ENCODE measurements around the gene TUFT1.

Gene TUFT1

DNA sequence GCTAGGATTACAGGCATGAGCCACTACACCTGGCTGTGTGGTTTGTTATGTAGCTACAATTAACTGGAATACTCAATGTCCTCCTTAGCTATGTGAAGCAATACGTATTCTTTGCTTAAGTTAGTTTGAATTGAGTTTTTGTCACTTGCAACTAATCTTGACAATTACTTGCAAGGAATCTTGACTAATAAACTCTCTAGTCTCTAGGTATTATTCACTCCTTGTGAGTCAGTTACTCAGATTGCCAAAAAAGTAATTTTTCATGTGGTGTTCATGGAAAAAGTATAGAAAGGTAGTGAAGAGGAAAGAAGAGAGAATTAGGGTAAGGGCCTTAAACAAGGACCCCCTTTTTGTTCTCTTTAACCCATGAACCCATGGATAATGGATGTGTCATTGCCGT lies 64.2 kb downstream of the TUFT1 start:
- H3K27ac ChIP-seq = no peak overlapping the region

DNA sequence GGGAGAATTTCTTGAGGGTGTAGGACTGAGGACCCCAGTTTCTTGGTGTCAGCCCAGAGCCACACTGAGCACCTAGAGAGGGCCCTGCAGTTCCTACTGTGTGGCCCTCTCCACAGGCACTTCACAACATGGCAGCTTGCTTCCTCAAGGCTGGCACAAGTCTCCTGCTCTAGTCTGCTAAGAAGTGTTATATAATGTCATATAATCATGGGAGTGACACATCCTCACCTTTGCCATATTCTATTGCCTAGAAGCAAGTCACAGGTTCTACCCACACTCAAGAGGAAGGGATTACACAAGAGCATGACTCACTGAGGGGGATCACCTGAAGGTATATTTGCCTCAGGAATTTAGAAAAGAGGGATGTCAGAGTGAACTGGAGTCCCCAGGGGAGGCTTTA lies 66.3 kb downstream of the TUFT1 start:
- TF ChIP-seq, protein P1, sequence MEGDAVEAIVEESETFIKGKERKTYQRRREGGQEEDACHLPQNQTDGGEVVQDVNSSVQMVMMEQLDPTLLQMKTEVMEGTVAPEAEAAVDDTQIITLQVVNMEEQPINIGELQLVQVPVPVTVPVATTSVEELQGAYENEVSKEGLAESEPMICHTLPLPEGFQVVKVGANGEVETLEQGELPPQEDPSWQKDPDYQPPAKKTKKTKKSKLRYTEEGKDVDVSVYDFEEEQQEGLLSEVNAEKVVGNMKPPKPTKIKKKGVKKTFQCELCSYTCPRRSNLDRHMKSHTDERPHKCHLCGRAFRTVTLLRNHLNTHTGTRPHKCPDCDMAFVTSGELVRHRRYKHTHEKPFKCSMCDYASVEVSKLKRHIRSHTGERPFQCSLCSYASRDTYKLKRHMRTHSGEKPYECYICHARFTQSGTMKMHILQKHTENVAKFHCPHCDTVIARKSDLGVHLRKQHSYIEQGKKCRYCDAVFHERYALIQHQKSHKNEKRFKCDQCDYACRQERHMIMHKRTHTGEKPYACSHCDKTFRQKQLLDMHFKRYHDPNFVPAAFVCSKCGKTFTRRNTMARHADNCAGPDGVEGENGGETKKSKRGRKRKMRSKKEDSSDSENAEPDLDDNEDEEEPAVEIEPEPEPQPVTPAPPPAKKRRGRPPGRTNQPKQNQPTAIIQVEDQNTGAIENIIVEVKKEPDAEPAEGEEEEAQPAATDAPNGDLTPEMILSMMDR (conservative IDR thresholded peaks at IDR 0.05) = no peak
- no peak overlapping the region for H3K27ac ChIP-seq

More for the DNA sequence above, 64.2 kb downstream of the TUFT1 start:
- TF ChIP-seq, protein P1 (conservative IDR thresholded peaks at IDR 0.05) = no peak

DNA sequence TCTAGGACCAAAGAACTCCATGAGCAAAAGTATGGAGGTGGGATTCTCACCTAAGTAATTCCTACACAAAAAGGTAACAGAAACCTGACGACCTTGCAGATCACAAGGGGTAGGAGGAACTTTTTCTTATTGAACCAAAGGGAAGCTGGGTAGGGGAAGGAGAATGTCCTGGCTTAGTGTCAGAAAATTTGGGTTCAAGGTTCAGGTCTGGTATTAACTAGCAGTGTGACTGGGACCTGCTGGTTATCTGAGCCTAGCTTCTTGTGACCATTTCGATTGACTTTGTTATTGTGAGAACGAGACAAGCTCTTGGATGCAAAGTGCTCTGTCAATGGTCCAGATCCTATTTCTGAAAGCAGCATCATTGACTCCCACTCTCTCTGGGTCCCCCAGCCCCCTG lies 66.7 kb downstream of the TUFT1 start:
- H3K27ac ChIP-seq = no peak overlapping the region
- TF ChIP-seq, protein P1 (conservative IDR thresholded peaks at IDR 0.05) = no peak

DNA sequence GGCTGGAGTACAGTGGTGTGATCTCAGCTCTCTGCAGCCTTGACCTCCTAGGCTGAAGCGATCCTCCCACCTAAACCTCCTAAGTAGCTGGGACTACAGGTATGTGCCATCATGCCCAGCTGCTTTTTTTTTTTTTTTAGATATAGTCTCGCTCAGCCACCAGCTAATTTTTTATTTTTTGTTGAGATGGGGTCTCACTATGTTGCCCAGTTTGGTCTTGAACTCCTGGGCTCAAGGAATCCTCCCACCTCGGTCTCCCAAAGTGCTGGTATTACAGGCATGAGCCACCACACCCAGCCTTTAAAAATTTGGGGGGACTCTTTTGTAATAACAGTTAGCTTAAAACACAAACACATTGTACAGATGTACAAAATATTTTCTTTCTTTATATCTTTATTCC lies 70.0 kb downstream of the TUFT1 start:
- no peak overlapping the region for H3K27ac ChIP-seq
- TF ChIP-seq, protein P1 (conservative IDR thresholded peaks at IDR 0.05) = no peak

DNA sequence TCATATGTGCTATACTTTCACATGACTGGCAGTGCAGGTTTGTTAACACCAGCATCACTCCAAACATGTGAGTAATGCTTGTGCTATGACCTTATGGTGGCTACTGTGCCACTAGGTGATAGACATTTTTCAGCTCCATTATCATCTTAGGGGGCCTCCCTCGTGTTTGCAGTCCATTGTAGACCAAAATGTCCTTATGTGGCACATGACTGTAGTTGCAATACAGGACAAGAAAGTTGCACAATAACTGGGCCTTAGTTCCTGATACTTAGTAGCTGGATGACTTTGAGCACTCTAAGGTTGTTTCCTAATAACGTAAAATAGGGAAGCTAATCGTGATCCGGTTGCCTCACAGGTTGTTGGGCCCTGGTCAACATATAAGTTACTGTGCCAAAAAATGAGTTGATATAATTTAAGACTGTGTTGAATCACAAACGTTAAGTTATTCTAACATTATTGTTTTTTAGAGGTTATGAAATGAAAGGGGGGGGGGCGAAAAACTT lies 71.2 kb downstream of the TUFT1 start:
- H3K27ac ChIP-seq = peak overlapping the region; percentile 86; the same call in 1 of the 2 replicates
- TF ChIP-seq, protein P1 (conservative IDR thresholded peaks at IDR 0.05) = no peak

DNA sequence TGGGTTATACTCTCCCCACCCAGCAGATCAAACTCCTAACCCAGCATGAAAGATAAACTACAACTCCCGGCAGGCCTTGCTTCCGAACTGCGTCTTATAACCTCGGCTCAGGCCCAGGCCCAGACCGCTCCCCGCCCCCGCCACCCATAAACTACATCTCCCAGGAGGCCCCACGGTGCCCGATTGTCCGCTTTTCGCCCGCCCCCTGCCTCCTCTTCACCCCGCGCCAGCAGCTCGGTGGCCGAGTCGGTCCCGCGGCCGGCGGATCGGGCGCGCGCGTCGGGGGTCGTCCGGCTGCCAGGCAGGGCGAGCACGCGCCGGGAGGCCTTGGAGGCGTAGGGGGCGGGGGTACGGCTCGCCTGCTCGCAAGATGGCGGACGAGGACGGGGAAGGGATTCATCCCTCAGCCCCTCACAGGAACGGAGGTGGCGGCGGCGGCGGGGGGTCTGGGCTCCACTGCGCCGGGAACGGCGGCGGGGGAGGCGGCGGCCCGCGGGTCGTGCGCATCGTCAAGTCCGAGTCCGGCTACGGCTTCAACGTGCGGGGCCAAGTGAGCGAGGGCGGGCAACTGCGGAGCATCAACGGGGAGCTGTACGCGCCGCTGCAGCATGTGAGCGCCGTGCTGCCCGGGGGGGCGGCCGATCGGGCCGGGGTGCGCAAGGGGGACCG lies 71.9 kb downstream of the TUFT1 start, which contains the start of gene SNX27:
Gene SNX27, plus strand, starts transcription at position 219 of the 669 bp plus-strand sequence. Its CDS starts 152 bp downstream, at position 371.
- H3K27ac ChIP-seq = peak within 1 kb of the TSS; percentile 86
- TF ChIP-seq, protein P1 (conservative IDR thresholded peaks at IDR 0.05) = no peak

DNA sequence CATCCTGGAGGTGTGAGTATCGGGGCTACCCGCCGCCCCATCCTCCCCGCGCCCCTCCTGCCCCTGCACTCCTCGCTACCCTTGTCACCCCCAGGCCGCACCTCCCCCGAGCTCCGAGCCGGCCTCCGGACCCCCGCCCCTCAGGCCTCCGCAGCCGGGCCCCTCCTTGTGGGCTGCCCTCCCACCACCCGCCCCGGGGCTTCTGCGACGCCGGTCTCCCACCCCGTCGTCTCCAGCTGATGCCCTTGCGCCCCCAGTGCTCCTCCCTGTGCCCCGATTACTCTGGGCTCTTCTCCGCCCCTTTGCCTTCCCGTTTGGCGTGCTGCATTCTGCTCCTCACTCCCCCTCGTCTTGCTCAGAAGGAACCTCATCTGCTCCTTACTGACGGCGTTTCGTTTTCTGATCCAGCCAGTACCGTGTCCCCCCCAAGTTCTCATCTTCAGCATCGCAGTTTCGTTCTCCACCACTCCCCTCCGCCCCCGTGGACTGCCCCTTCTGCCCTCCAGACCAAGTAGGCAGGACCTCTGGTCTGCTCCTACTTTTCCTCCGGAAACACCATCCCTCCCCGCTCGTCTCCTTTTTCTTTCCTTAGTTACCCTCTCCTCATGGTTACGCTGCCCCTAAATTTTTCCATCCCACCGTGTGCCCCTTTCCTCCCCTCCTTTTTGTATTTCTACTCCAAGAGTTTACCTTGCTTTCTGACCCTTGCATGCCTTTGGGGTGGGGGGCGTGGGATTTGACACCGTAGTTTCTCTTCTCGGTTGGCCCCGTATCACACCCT lies 72.6 kb downstream of the TUFT1 start:
- peak overlapping the region; percentile 86 for H3K27ac ChIP-seq
- TF ChIP-seq, protein P1 (conservative IDR thresholded peaks at IDR 0.05) = no peak
